Astrocyte (in vitro differentiated cells and primary cell): ENCODE measurements around the gene PIK3R3. TPM values are rescaled to one million over a fixed set of nuclear protein-coding genes. Genes with fewer than 3 reads are reported as not detected.
"Not testable (repeated sequence)": the region's sequence is repeated elsewhere in the genome, so short reads cannot be mapped to it uniquely, and the experiment has no call there.

ENCODE experiments used
- DNase-seq: peaks from one replicate; pipeline ENCODE4 v3.0.0-alpha.2; 2010; ENCODE audit warnings: low read depth
- FAIRE-seq: peaks from 2 replicates; lab custom pipeline; 2011; peaks lifted over from hg19 to GRCh38; lab: Jason Lieb, UNC
- H2AFZ ChIP-seq: 2 replicates; pipeline ENCODE4 v1.6.0; 2012; ENCODE audit warnings: low read depth, low read length, inconsistent platforms
- H3K27ac ChIP-seq: 2 replicates; pipeline ENCODE4 v1.5.1; 2011; ENCODE audit warnings: low read depth, low read length, inconsistent platforms
- H3K27me3 ChIP-seq: 2 replicates; pipeline ENCODE4 v1.6.0; 2011; ENCODE audit warnings: low read length, inconsistent platforms; ENCODE audit not compliant: insufficient read depth
- H3K36me3 ChIP-seq: 2 replicates; pipeline ENCODE4 v1.5.1; 2011; ENCODE audit warnings: low read length, inconsistent platforms; ENCODE audit not compliant: insufficient read depth
- H3K4me1 ChIP-seq: 2 replicates; pipeline ENCODE4 v1.5.1; 2011; ENCODE audit warnings: low read length, inconsistent platforms; ENCODE audit not compliant: insufficient read depth
- H3K4me2 ChIP-seq: 2 replicates; pipeline ENCODE4 v1.6.0; 2012; ENCODE audit warnings: low read length, inconsistent platforms
- H3K4me3 ChIP-seq: 2 replicates; pipeline ENCODE4 v1.5.1; 2011; ENCODE audit warnings: low read depth, mild to moderate bottlenecking, low read length, inconsistent platforms; ENCODE audit not compliant: insufficient read depth
- H3K79me2 ChIP-seq: 2 replicates; pipeline ENCODE4 v1.6.0; 2012; ENCODE audit warnings: mild to moderate bottlenecking, low read length, inconsistent platforms; ENCODE audit not compliant: insufficient read depth
- H3K9ac ChIP-seq: 2 replicates; pipeline ENCODE4 v1.6.0; 2012; ENCODE audit warnings: mild to moderate bottlenecking, low read length, inconsistent platforms
- H3K9me3 ChIP-seq: 2 replicates; pipeline ENCODE4 v1.5.1; 2012; ENCODE audit warnings: low read depth, mild to moderate bottlenecking, low read length, inconsistent platforms; ENCODE audit not compliant: insufficient read depth
- H4K20me1 ChIP-seq: 2 replicates; pipeline ENCODE4 v1.6.0; 2012; ENCODE audit warnings: low read length, inconsistent platforms; ENCODE audit not compliant: insufficient read depth
- H3K27ac Mint-ChIP-seq: one replicate; pipeline ENCODE4 v1.8.0; 2021; ENCODE audit warnings: mild to moderate bottlenecking, mixed read lengths; ENCODE audit not compliant: unreplicated experiment
- H3K27me3 Mint-ChIP-seq: one replicate; pipeline ENCODE4 v1.8.0; 2021; ENCODE audit warnings: low read depth, mixed read lengths; ENCODE audit not compliant: unreplicated experiment
- H3K36me3 Mint-ChIP-seq: one replicate; pipeline ENCODE4 v1.8.0; 2021; ENCODE audit warnings: low read depth, mixed read lengths; ENCODE audit not compliant: unreplicated experiment
- H3K4me1 Mint-ChIP-seq: one replicate; pipeline ENCODE4 v1.8.0; 2021; ENCODE audit warnings: low read depth, mixed read lengths; ENCODE audit not compliant: unreplicated experiment
- H3K4me3 Mint-ChIP-seq: one replicate; pipeline ENCODE4 v1.8.0; 2021; ENCODE audit warnings: mild to moderate bottlenecking, moderate library complexity, mixed read lengths; ENCODE audit not compliant: unreplicated experiment
- H3K9me3 Mint-ChIP-seq: one replicate; pipeline ENCODE4 v1.8.0; 2021; ENCODE audit warnings: mild to moderate bottlenecking, mixed read lengths; ENCODE audit not compliant: unreplicated experiment
- EZH2 ChIP-seq: IDR thresholded peaks from 2 replicates; pipeline ENCODE4 v1.6.1; 2012; ENCODE audit warnings: mild to moderate bottlenecking, low read length, inconsistent platforms; ENCODE audit not compliant: insufficient read depth
- total RNA-seq: library from RNA; stranded (reverse); gene quantifications from 2 replicates; pipeline ENCODE4 v1.2.1, GENCODE V29; 2021
- TF ChIP-seq, protein P1 (sequence below): IDR thresholded peaks from 2 replicates; pipeline ENCODE4 v1.5.1; 2011; ENCODE audit warnings: low read depth, mild to moderate bottlenecking, inconsistent platforms, low read length, moderate library complexity; ENCODE audit not compliant: insufficient read depth

The PIK3R3 gene
- total RNA-seq, 1 donor from 2014 or later, result 68.4 TPM

GRCh38 chr1:46058936-46059335 is 73.5 kb downstream of the PIK3R3 start:
- H3K4me1 ChIP-seq, result no peaks in the 10 kb centered on the region
- H2AFZ ChIP-seq, result no peak overlapping the region
- peaks cover 9% of the 10 kb centered on the region for H3K36me3 ChIP-seq
- H3K4me3 ChIP-seq, result no peak overlapping the region
- H3K4me3 Mint-ChIP-seq, result no peak overlapping the region
- H3K36me3 Mint-ChIP-seq, result peaks cover 33% of the 10 kb centered on the region
- FAIRE-seq, result no peak
- no peak overlapping the region for H3K9ac ChIP-seq
- no peaks in the 10 kb centered on the region for H3K27me3 ChIP-seq
- H3K4me2 ChIP-seq, result no peak overlapping the region
- no peaks in the 10 kb centered on the region for H3K79me2 ChIP-seq
- no peak overlapping the region for H3K27ac ChIP-seq
- DNase-seq, result no peak
- no peaks in the 10 kb centered on the region for H3K9me3 ChIP-seq
- no peaks in the 10 kb centered on the region for H4K20me1 ChIP-seq
- no peak overlapping the region for H3K27ac Mint-ChIP-seq
- H3K27me3 Mint-ChIP-seq, result no peaks in the 10 kb centered on the region
- peaks cover 3% of the 10 kb centered on the region for H3K4me1 Mint-ChIP-seq
- no peak for TF ChIP-seq EZH2
- TF ChIP-seq, protein P1, sequence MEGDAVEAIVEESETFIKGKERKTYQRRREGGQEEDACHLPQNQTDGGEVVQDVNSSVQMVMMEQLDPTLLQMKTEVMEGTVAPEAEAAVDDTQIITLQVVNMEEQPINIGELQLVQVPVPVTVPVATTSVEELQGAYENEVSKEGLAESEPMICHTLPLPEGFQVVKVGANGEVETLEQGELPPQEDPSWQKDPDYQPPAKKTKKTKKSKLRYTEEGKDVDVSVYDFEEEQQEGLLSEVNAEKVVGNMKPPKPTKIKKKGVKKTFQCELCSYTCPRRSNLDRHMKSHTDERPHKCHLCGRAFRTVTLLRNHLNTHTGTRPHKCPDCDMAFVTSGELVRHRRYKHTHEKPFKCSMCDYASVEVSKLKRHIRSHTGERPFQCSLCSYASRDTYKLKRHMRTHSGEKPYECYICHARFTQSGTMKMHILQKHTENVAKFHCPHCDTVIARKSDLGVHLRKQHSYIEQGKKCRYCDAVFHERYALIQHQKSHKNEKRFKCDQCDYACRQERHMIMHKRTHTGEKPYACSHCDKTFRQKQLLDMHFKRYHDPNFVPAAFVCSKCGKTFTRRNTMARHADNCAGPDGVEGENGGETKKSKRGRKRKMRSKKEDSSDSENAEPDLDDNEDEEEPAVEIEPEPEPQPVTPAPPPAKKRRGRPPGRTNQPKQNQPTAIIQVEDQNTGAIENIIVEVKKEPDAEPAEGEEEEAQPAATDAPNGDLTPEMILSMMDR, result no peak
- H3K9me3 Mint-ChIP-seq, result peaks cover 1% of the 10 kb centered on the region

DNA sequence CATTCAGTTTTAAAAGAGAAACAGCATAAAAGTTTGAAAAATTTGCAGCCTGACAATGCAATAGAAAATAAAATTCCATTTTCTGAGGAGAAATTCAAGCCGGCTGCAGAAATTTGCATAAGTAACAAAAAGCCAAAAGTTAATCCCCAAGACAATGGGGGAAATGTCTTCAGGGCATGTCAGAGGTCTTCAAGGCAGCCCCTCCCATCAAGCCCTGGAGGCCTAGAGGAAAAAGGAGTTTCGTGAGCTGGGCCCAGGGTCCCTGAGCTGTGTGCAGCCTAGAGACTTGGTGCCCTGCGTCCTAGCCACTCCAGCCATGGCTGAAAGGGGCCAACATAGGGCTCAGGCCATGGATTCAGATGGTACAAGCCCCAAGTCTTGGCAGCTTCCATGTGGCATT is 74.6 kb downstream of the PIK3R3 start:
- Histone ChIP-seq H3K36me3 (peaks cover 9% of the 10 kb centered on the region), H3K27me3 (no peaks in the 10 kb centered on the region), H3K9ac (no peak overlapping the region), H3K27ac (no peak overlapping the region), H3K4me3 (no peak overlapping the region), H3K79me2 (no peaks in the 10 kb centered on the region), H3K4me1 (no peaks in the 10 kb centered on the region), H3K4me2 (no peak overlapping the region), H2AFZ (no peak overlapping the region), H4K20me1 (no peaks in the 10 kb centered on the region), H3K9me3 (no peaks in the 10 kb centered on the region)
- no peaks in the 10 kb centered on the region for H3K27me3 Mint-ChIP-seq
- peaks cover 30% of the 10 kb centered on the region for H3K36me3 Mint-ChIP-seq
- peaks cover 1% of the 10 kb centered on the region for H3K9me3 Mint-ChIP-seq
- H3K4me1 Mint-ChIP-seq, result no peaks in the 10 kb centered on the region
- H3K4me3 Mint-ChIP-seq, result no peak overlapping the region
- no peak for FAIRE-seq
- TF ChIP-seq, protein P1, result no peak
- no peak overlapping the region for H3K27ac Mint-ChIP-seq
- DNase-seq, result no peak

DNA sequence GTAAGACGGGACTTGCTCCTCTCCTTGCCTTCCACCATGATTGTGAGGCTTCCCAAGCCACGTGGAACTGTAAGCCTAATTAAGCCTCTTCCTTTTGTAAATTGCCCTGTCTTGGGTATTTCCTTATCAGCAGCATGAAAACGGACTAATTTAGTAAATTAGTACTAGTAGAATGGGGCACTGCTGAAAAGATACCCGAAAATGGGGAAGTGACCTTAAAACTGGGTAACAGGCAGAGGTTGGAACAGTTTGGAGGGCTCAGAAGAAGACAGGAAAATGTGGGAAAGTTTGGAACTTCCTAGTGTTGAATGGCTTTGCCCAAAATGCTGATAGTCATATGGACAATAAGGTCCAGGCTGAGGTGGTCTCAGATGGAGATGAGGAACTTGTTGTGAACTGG is 75.2 kb downstream of the PIK3R3 start:
- H3K27me3 Mint-ChIP-seq, H3K27ac ChIP-seq, H3K9ac ChIP-seq, H3K4me2 ChIP-seq, H3K27me3 ChIP-seq, H3K79me2 ChIP-seq, H3K27ac Mint-ChIP-seq, FAIRE-seq, H4K20me1 ChIP-seq, H3K4me3 Mint-ChIP-seq, H3K36me3 ChIP-seq, H3K4me1 ChIP-seq, H3K9me3 Mint-ChIP-seq, H3K9me3 ChIP-seq, H2AFZ ChIP-seq, DNase-seq, H3K4me1 Mint-ChIP-seq, H3K4me3 ChIP-seq: not testable (repeated sequence)
- peaks cover 30% of the 10 kb centered on the region for H3K36me3 Mint-ChIP-seq
